ENCODE measurements around the gene HTR1E. TPM values are rescaled to one million over a fixed set of nuclear protein-coding genes. Genes with fewer than 3 reads are reported as not detected.

Gene HTR1E
- total RNA-seq, 4 donors from 2014 or later, result not detected

DNA sequence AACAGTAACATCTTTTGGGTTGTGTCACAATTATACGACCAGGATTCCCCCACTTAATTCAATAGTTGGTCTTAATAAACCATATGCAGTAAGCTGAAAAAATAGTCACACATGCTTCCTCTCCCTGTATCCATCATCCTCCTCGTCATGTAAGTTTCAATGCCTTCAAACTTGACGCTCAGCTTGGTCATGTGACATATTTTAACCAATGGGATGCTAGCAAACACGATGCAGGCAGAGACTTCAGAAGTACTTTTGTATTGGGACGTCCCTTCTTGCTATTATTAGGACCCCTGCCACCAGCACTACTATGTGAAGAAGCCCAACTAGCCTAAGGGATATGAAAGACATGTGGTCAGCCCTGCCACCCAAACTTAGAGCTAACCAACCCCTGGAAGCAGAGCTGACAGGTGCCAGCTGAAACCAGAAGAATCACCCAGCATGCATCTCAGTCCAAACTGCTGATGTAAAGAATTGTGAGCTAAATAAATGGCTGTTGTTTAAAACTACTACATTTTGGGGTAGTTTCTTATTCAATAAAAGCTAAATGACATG, 108.3 kb downstream of the HTR1E start:
- no peaks in the 10 kb centered on the region for H3K4me1 ChIP-seq
- no peaks in the 10 kb centered on the region for H3K27me3 ChIP-seq
- no peak overlapping the region for H3K4me3 ChIP-seq
- H3K9me3 ChIP-seq, result no peaks in the 10 kb centered on the region
- intact Hi-C loops (cut with DNase I; ENCODE audit: low total_unique reads), result no loop called here
- DNase-seq, result no peak
- no peak overlapping the region for H3K27ac ChIP-seq
- TF ChIP-seq POLR2AphosphoS5 (IDR thresholded peaks at IDR 0.05), result no peak
- TF ChIP-seq, protein P1, sequence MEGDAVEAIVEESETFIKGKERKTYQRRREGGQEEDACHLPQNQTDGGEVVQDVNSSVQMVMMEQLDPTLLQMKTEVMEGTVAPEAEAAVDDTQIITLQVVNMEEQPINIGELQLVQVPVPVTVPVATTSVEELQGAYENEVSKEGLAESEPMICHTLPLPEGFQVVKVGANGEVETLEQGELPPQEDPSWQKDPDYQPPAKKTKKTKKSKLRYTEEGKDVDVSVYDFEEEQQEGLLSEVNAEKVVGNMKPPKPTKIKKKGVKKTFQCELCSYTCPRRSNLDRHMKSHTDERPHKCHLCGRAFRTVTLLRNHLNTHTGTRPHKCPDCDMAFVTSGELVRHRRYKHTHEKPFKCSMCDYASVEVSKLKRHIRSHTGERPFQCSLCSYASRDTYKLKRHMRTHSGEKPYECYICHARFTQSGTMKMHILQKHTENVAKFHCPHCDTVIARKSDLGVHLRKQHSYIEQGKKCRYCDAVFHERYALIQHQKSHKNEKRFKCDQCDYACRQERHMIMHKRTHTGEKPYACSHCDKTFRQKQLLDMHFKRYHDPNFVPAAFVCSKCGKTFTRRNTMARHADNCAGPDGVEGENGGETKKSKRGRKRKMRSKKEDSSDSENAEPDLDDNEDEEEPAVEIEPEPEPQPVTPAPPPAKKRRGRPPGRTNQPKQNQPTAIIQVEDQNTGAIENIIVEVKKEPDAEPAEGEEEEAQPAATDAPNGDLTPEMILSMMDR (IDR thresholded peaks at IDR 0.05), result no peak
- no peak for TF ChIP-seq EP300 (IDR thresholded peaks at IDR 0.05; ENCODE audit: low read depth)
- TF ChIP-seq POLR2A (IDR thresholded peaks at IDR 0.05), result no peak
- in situ Hi-C loops (cut with MboI; ENCODE audit: low pct_ligation_motif_present in 1 of 4, low pct_unique_long_range_greater_than_20kb in 1 of 4, low sequenced_read_pairs in 3 of 4), result no loop called here
- WGBS, 2 donors (ENCODE audit: low coverage in 1 of 2), result 56 to 63% methylated on average over 5 of the region's 5 CpGs
- H3K36me3 ChIP-seq, result no peaks in the 10 kb centered on the region

DNA sequence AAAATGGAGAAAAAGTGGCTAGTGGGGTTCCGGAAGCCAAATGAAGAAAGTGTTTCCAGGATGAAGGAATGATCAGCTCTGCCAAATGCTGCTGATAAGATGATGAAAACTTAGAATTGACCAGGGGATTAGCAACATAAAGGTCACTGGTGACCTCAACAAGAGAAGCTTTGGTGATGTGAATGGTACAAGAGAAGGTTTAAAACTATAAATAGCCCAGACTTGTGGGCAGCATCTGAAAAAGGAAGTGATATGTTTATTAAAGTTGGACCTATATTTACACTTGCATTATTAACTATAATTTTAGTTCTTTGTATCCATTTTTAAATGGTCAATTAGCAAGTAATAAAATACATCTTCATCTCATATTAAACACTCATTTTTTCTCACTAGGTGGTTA, 112.5 kb downstream of the HTR1E start:
- 100% methylated on average over 1 of the region's 1 CpG for WGBS, 2 donors (ENCODE audit: low coverage in 1 of 2)
- Histone ChIP-seq H3K4me3 (no peak overlapping the region), H3K4me1 (no peaks in the 10 kb centered on the region), H3K27me3 (no peaks in the 10 kb centered on the region), H3K27ac (no peak overlapping the region), H3K36me3 (no peaks in the 10 kb centered on the region), H3K9me3 (no peaks in the 10 kb centered on the region)
- in situ Hi-C loops (cut with MboI; ENCODE audit: low pct_ligation_motif_present in 1 of 4, low pct_unique_long_range_greater_than_20kb in 1 of 4, low sequenced_read_pairs in 3 of 4), result no loop called here
- intact Hi-C loops (cut with DNase I; ENCODE audit: low total_unique reads), result no loop called here
- DNase-seq, result no peak
- TF ChIP-seq EP300 (IDR thresholded peaks at IDR 0.05; ENCODE audit: low read depth) (no peak), POLR2AphosphoS5 (IDR thresholded peaks at IDR 0.05) (no peak), POLR2A (IDR thresholded peaks at IDR 0.05) (no peak)
- TF ChIP-seq, protein P1 (IDR thresholded peaks at IDR 0.05), result no peak

DNA sequence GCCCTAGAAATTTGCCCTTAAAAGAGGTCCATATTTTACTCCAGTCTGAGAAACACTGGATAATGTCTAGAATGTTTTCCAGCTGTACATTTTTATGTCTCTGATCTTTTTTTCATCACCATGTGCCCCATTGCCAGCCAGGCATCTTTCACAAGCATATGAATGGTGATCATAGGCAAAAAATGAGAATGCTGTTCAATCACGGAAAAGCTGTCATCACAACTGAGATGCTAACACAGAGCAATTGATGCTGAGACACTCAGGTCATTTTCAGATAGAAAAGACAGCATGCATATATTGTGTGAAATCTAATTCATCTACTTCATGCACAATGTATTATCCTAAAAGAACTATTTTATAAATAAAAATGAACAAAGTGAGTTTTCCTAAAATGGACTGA, 116.0 kb downstream of the HTR1E start:
- intact Hi-C loops (cut with DNase I; ENCODE audit: low total_unique reads), result no loop called here
- H3K4me3 ChIP-seq, result no peak overlapping the region
- no peaks in the 10 kb centered on the region for H3K36me3 ChIP-seq
- DNase-seq, result no peak
- no peak for TF ChIP-seq POLR2AphosphoS5 (IDR thresholded peaks at IDR 0.05)
- TF ChIP-seq EP300 (IDR thresholded peaks at IDR 0.05; ENCODE audit: low read depth), result no peak
- TF ChIP-seq, protein P1 (IDR thresholded peaks at IDR 0.05), result no peak
- no peak for TF ChIP-seq POLR2A (IDR thresholded peaks at IDR 0.05)
- in situ Hi-C loops (cut with MboI; ENCODE audit: low pct_ligation_motif_present in 1 of 4, low pct_unique_long_range_greater_than_20kb in 1 of 4, low sequenced_read_pairs in 3 of 4), result no loop called here
- H3K27me3 ChIP-seq, result no peaks in the 10 kb centered on the region
- 78 to 100% methylated on average over 1 of the region's 1 CpG for WGBS, 2 donors (ENCODE audit: low coverage in 1 of 2)
- no peak overlapping the region for H3K27ac ChIP-seq
- no peaks in the 10 kb centered on the region for H3K9me3 ChIP-seq
- no peaks in the 10 kb centered on the region for H3K4me1 ChIP-seq

DNA sequence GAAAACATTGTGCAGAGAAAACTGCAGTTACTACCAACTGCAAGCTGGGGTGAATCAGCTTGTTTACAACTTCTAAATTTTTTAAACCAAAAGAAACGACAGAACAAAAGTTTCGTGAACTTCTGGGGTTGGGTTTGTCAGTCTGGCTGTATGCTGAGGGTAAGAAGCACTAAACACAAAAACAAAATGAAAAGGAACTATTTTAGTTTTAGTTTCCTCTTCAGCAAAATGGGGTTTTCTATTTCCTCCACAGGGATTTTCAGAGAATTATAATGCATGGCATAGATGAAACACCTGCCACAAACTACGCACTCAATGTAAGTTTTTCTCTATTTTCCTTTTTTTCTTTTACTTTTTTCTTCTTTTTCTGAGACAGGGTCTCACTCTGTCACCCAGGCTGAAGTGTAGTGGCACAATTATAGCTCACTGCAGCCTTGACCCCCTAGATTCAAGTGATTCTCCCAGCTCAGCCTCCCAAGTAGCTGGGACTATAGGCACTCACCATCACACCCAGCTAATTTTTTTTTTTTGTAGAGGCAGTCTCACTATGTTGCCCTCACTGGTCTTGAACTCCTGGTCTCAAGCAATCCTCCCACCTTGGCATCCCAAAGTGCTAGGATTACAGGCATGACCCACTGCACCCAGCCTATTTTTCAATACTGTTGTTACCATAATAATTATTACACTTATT, 117.0 kb downstream of the HTR1E start:
- Histone ChIP-seq H3K36me3 (no peaks in the 10 kb centered on the region), H3K27ac (no peak overlapping the region), H3K9me3 (no peaks in the 10 kb centered on the region), H3K27me3 (no peaks in the 10 kb centered on the region), H3K4me1 (no peaks in the 10 kb centered on the region), H3K4me3 (no peak overlapping the region)
- WGBS, 2 donors (ENCODE audit: low coverage in 1 of 2), result 61 to 67% methylated on average over 3 of the region's 3 CpGs
- no peak for TF ChIP-seq POLR2A (IDR thresholded peaks at IDR 0.05)
- no peak for TF ChIP-seq EP300 (IDR thresholded peaks at IDR 0.05; ENCODE audit: low read depth)
- TF ChIP-seq, protein P1 (IDR thresholded peaks at IDR 0.05), result no peak
- no peak for TF ChIP-seq POLR2AphosphoS5 (IDR thresholded peaks at IDR 0.05)
- no peak for DNase-seq
- intact Hi-C loops (cut with DNase I; ENCODE audit: low total_unique reads), result no loop called here
- in situ Hi-C loops (cut with MboI; ENCODE audit: low pct_ligation_motif_present in 1 of 4, low pct_unique_long_range_greater_than_20kb in 1 of 4, low sequenced_read_pairs in 3 of 4), result no loop called here
